HG03025 (cell line): ENCODE data around the gene ZFHX2.
A peak's percentile ranks its signal among the peaks of the same experiment; 100 is the strongest.

Experiments
- ATAC-seq: cut with Tn5 transposase; IDR thresholded peaks from one replicate; pipeline ENCODE4 v1.9.1; 2021; ENCODE audit warnings: mild to moderate bottlenecking, moderate library complexity; ENCODE audit not compliant: unreplicated experiment, low FRiP score

The ZFHX2 gene

GRCh38 chr14:23573384-23574015 lies 21.9 kb upstream of the ZFHX2 start:
- ATAC-seq, result no peak

- ATAC-seq, result no peak
Measured at GRCh38 chr14:23572836-23573235, 21.3 kb upstream of the ZFHX2 start.

- ATAC-seq, result no peak
Measured at GRCh38 chr14:23572524-23572828, 20.9 kb upstream of the ZFHX2 start.

- ATAC-seq, result no peak
Measured at GRCh38 chr14:23571701-23572523, 20.3 kb upstream of the ZFHX2 start.

- ATAC-seq, result no peak
Measured at GRCh38 chr14:23570806-23571483, 19.4 kb upstream of the ZFHX2 start.

- no peak for ATAC-seq
Measured at GRCh38 chr14:23569443-23570151, 18.0 kb upstream of the ZFHX2 start.

GRCh38 chr14:23568600-23569331 lies 17.2 kb upstream of the ZFHX2 start:
- ATAC-seq, result no peak

- no peak for ATAC-seq
Measured at GRCh38 chr14:23568021-23568599, 16.5 kb upstream of the ZFHX2 start.

- ATAC-seq, result peak; percentile 86
Measured at GRCh38 chr14:23567186-23568020, 15.8 kb upstream of the ZFHX2 start, which contains the start of gene AP1G2. TSS of gene AP1G2 (minus strand) at chr14:23567791. CDS start at chr14:23567314, 477 bp downstream.

- ATAC-seq, result no peak
Measured at GRCh38 chr14:23566778-23567185, 15.2 kb upstream of the ZFHX2 start.

- no peak for ATAC-seq
Measured at GRCh38 chr14:23566112-23566777, 14.7 kb upstream of the ZFHX2 start.

- ATAC-seq, result no peak
Measured at GRCh38 chr14:23565626-23566025, 14.1 kb upstream of the ZFHX2 start.

- no peak for ATAC-seq
Measured at GRCh38 chr14:23564876-23565275, 13.3 kb upstream of the ZFHX2 start.

GRCh38 chr14:23564181-23564812 lies 12.7 kb upstream of the ZFHX2 start:
- ATAC-seq, result no peak

- no peak for ATAC-seq
Measured at GRCh38 chr14:23563473-23564180, 12.1 kb upstream of the ZFHX2 start.

GRCh38 chr14:23562822-23563472 lies 11.4 kb upstream of the ZFHX2 start:
- ATAC-seq, result no peak
